ENCODE data around the gene MINDY4B.

MINDY4B gene

GRCh38 chr3:150920236-150920635 lies 15.0 kb upstream of the MINDY4B start:
- H3K36me3 ChIP-seq (ENCODE audit: control insufficient read depth in 2 of 2, insufficient read depth in 1 of 2, low read length in 2 of 2): no peaks in the 10 kb centered on the region
- no peak for TF ChIP-seq REST (tag by site-specific recombination; IDR thresholded peaks at IDR 0.05)
- TF ChIP-seq PRDM2 (tag by site-specific recombination; IDR thresholded peaks at IDR 0.05; ENCODE audit: borderline replicate concordance): no peak
- no peak for TF ChIP-seq ZNF132 (tag by site-specific recombination; IDR thresholded peaks at IDR 0.05; ENCODE audit: borderline replicate concordance)
- no peak for TF ChIP-seq ZNF274 (IDR thresholded peaks at IDR 0.05; ENCODE audit: low read length)
- TF ChIP-seq ZNF274 (tag by site-specific recombination; IDR thresholded peaks at IDR 0.05; ENCODE audit: borderline replicate concordance): no peak
- no peak for TF ChIP-seq ZNF416 (tag by site-specific recombination; IDR thresholded peaks at IDR 0.05)
- no peak for TF ChIP-seq ZNF398 (tag by site-specific recombination; IDR thresholded peaks at IDR 0.05)
- TF ChIP-seq ZNF148 (tag by site-specific recombination; IDR thresholded peaks at IDR 0.05; ENCODE audit: borderline replicate concordance): no peak
- no peak for TF ChIP-seq IKZF3 (tag by site-specific recombination; IDR thresholded peaks at IDR 0.05)
- H3K4me1 ChIP-seq (ENCODE audit: control insufficient read depth, insufficient read depth, low read length): no peaks in the 10 kb centered on the region
- H3K9me3 ChIP-seq (ENCODE audit: control insufficient read depth, insufficient read depth, low read depth, low read length): no peaks in the 10 kb centered on the region
- no peak overlapping the region for H3K4me3 ChIP-seq (ENCODE audit: low read depth, low read length)
- no peak overlapping the region for H3K27ac ChIP-seq (ENCODE audit: extremely low read depth, low read depth, low read length)
- CTCF ChIA-PET: interaction anchor here (0.7 kb wide), 1 partner anchor 14 kb away, joined by 4 read pairs; no protein-coding TSS in a partner anchor
- POLR2A ChIA-PET: no interaction called here

GRCh38 chr3:150917951-150918350 lies 12.7 kb upstream of the MINDY4B start:
- H3K36me3 ChIP-seq (ENCODE audit: control insufficient read depth in 2 of 2, insufficient read depth in 1 of 2, low read length in 2 of 2): no peaks in the 10 kb centered on the region
- POLR2A ChIA-PET: no interaction called here
- CTCF ChIA-PET: no interaction called here
- H3K4me3 ChIP-seq (ENCODE audit: low read depth, low read length): no peak overlapping the region
- H3K4me1 ChIP-seq (ENCODE audit: control insufficient read depth, insufficient read depth, low read length): no peaks in the 10 kb centered on the region
- no peaks in the 10 kb centered on the region for H3K9me3 ChIP-seq (ENCODE audit: control insufficient read depth, insufficient read depth, low read depth, low read length)
- H3K27ac ChIP-seq (ENCODE audit: extremely low read depth, low read depth, low read length): no peak overlapping the region
- no peak for TF ChIP-seq ZNF596 (tag by site-specific recombination; IDR thresholded peaks at IDR 0.05)
- TF ChIP-seq ZNF645 (tag by site-specific recombination; IDR thresholded peaks at IDR 0.05): no peak
- TF ChIP-seq ZNF426 (tag by site-specific recombination; IDR thresholded peaks at IDR 0.05): no peak
- no peak for TF ChIP-seq TSHZ1 (tag by site-specific recombination; IDR thresholded peaks at IDR 0.05; ENCODE audit: borderline replicate concordance)
- no peak for TF ChIP-seq TRIM28 (IDR thresholded peaks at IDR 0.05; ENCODE audit: borderline replicate concordance, low read length)
- TF ChIP-seq ZBTB48 (tag by site-specific recombination; IDR thresholded peaks at IDR 0.05): no peak
- no peak for TF ChIP-seq ZNF19 (tag by site-specific recombination; IDR thresholded peaks at IDR 0.05; ENCODE audit: low read depth)
